ENCODE measurements around the gene GRSF1. TPM values are rescaled to one million over a fixed set of nuclear protein-coding genes. Genes with fewer than 3 reads are reported as not detected.

Gene GRSF1
- total RNA-seq, 1 experiment from 2014 or later = 70.0 TPM

GRCh38 chr4:70858454-70858853 is 18.8 kb upstream of the GRSF1 start:
- no peaks in the 10 kb centered on the region for H3K36me3 ChIP-seq (ENCODE audit: low read depth)
- no peak for DNase-seq
- H2AFZ ChIP-seq = no peak overlapping the region
- H3K27ac ChIP-seq = no peak overlapping the region
- no peaks in the 10 kb centered on the region for H4K20me1 ChIP-seq (ENCODE audit: insufficient read depth)
- H3F3A ChIP-seq (ENCODE audit: insufficient read depth, low read depth) = no peaks in the 10 kb centered on the region
- no peaks in the 10 kb centered on the region for H3K79me2 ChIP-seq (ENCODE audit: low read depth)
- no peaks in the 10 kb centered on the region for H3K9me3 ChIP-seq (ENCODE audit: insufficient read depth, low read depth)
- H3K9me2 ChIP-seq (ENCODE audit: insufficient read depth) = no peaks in the 10 kb centered on the region
- H3K4me3 ChIP-seq = no peak overlapping the region
- no peak overlapping the region for H3K4me2 ChIP-seq
- ChIA-PET CTCF (no interaction called here), POLR2A (ENCODE audit: unreplicated experiment) (no interaction called here)
- no peaks in the 10 kb centered on the region for H3K4me1 ChIP-seq (replicated peaks; ENCODE audit: insufficient read depth)
- no TSS peak for BruUV-seq (replicated peaks)
- H3K27me3 ChIP-seq (ENCODE audit: insufficient read depth, low read depth) = no peaks in the 10 kb centered on the region
- intact Hi-C loops (cut with micrococcal nuclease; ENCODE audit: unreplicated experiment) = no loop called here
- TF ChIP-seq EZH2 (IDR thresholded peaks at IDR 0.05; ENCODE audit: low read depth) (no peak), CTCF (conservative IDR thresholded peaks at IDR 0.05) (no peak)

GRCh38 chr4:70855464-70855863 is 15.8 kb upstream of the GRSF1 start:
- BruUV-seq (replicated peaks) = no TSS peak
- TF ChIP-seq EZH2 (IDR thresholded peaks at IDR 0.05; ENCODE audit: low read depth) (no peak), CTCF (conservative IDR thresholded peaks at IDR 0.05) (no peak)
- intact Hi-C loops (cut with micrococcal nuclease; ENCODE audit: unreplicated experiment) = no loop called here
- Histone ChIP-seq H3K4me2 (no peak overlapping the region), H3F3A (ENCODE audit: insufficient read depth, low read depth) (no peaks in the 10 kb centered on the region), H3K27ac (no peak overlapping the region), H4K20me1 (ENCODE audit: insufficient read depth) (no peaks in the 10 kb centered on the region), H2AFZ (no peak overlapping the region), H3K9me3 (ENCODE audit: insufficient read depth, low read depth) (no peaks in the 10 kb centered on the region), H3K4me3 (no peak overlapping the region), H3K4me1 (replicated peaks; ENCODE audit: insufficient read depth) (no peaks in the 10 kb centered on the region), H3K36me3 (ENCODE audit: low read depth) (no peaks in the 10 kb centered on the region), H3K27me3 (ENCODE audit: insufficient read depth, low read depth) (no peaks in the 10 kb centered on the region), H3K9me2 (ENCODE audit: insufficient read depth) (no peaks in the 10 kb centered on the region), H3K79me2 (ENCODE audit: low read depth) (no peaks in the 10 kb centered on the region)
- ChIA-PET CTCF (no interaction called here), POLR2A (ENCODE audit: unreplicated experiment) (no interaction called here)
- no peak for DNase-seq

- ChIA-PET POLR2A (ENCODE audit: unreplicated experiment) (no interaction called here), CTCF (no interaction called here)
- no peak for DNase-seq
- TF ChIP-seq EZH2 (IDR thresholded peaks at IDR 0.05; ENCODE audit: low read depth) (no peak), CTCF (conservative IDR thresholded peaks at IDR 0.05) (no peak)
- Histone ChIP-seq H3K27ac (no peak overlapping the region), H3K79me2 (ENCODE audit: low read depth) (no peaks in the 10 kb centered on the region), H3K4me1 (replicated peaks; ENCODE audit: insufficient read depth) (no peaks in the 10 kb centered on the region), H3K36me3 (ENCODE audit: low read depth) (no peaks in the 10 kb centered on the region), H3K9me3 (ENCODE audit: insufficient read depth, low read depth) (no peaks in the 10 kb centered on the region), H3K9me2 (ENCODE audit: insufficient read depth) (no peaks in the 10 kb centered on the region), H3F3A (ENCODE audit: insufficient read depth, low read depth) (no peaks in the 10 kb centered on the region), H3K4me2 (no peak overlapping the region), H3K4me3 (no peak overlapping the region), H2AFZ (no peak overlapping the region), H3K27me3 (ENCODE audit: insufficient read depth, low read depth) (no peaks in the 10 kb centered on the region), H4K20me1 (ENCODE audit: insufficient read depth) (no peaks in the 10 kb centered on the region)
- BruUV-seq (replicated peaks) = no TSS peak
- intact Hi-C loops (cut with micrococcal nuclease; ENCODE audit: unreplicated experiment) = no loop called here
Observed at GRCh38 chr4:70849291-70849690, 9.6 kb upstream of the GRSF1 start.
